Measurements from ENCODE around the gene GLRA1. TPM values are rescaled to one million over a fixed set of nuclear protein-coding genes. Genes with fewer than 3 reads are reported as not detected.

The GLRA1 gene
- total RNA-seq, 2 donors from 2014 or later, result not detected

- no peaks in the 10 kb centered on the region for H3K4me1 ChIP-seq (ENCODE audit: control insufficient read depth in 1 of 2, low read depth in 2 of 2)
- H3K27me3 ChIP-seq (replicated peaks; ENCODE audit: insufficient read depth), result no peaks in the 10 kb centered on the region
- no peak overlapping the region for H3K27ac ChIP-seq
- ATAC-seq (ENCODE audit: insufficient number of reproducible peaks, low FRiP score, low read depth) (no peak), DNase-seq (ENCODE audit: low spot score) (no peak)
- no peaks in the 10 kb centered on the region for H3K9me3 ChIP-seq
- TF ChIP-seq CTCF (IDR thresholded peaks at IDR 0.05), result no peak
- no peaks in the 10 kb centered on the region for H3K36me3 ChIP-seq
- no peak overlapping the region for H3K4me3 ChIP-seq
These were observed 27.6 kb upstream of the GLRA1 start for GRCh38 chr5:151952238-151952637.

DNA sequence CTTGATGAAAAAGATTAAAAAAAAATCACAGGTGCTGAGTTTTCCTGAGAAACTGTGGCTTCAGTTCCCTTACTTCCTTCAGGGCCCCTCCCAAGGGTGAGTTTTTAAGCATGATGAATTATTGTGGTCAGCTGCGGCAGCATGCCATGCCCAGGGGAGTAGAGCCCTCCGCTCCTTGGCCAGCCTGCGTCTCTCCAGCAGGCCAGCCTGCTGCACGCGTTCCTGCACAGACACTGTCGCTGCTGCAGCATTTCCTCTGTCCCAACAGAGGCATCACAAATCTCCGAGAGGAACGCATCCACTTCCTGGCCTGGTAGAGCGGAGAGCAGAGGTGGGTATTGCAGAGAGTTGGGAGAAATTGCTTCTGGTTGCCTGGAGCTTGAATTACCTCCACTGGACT, 26.1 kb upstream of the GLRA1 start:
- H3K27me3 ChIP-seq (replicated peaks; ENCODE audit: insufficient read depth), result no peaks in the 10 kb centered on the region
- H3K4me3 ChIP-seq, result no peak overlapping the region
- H3K27ac ChIP-seq, result no peak overlapping the region
- no peaks in the 10 kb centered on the region for H3K4me1 ChIP-seq (ENCODE audit: control insufficient read depth in 1 of 2, low read depth in 2 of 2)
- TF ChIP-seq CTCF (IDR thresholded peaks at IDR 0.05), result no peak
- DNase-seq (ENCODE audit: low spot score), result no peak
- ATAC-seq (ENCODE audit: insufficient number of reproducible peaks, low FRiP score, low read depth), result no peak
- no peaks in the 10 kb centered on the region for H3K9me3 ChIP-seq
- H3K36me3 ChIP-seq, result no peaks in the 10 kb centered on the region

- Histone ChIP-seq H3K27ac (no peak overlapping the region), H3K4me3 (no peak overlapping the region), H3K4me1 (ENCODE audit: control insufficient read depth in 1 of 2, low read depth in 2 of 2) (no peaks in the 10 kb centered on the region), H3K27me3 (replicated peaks; ENCODE audit: insufficient read depth) (no peaks in the 10 kb centered on the region), H3K36me3 (no peaks in the 10 kb centered on the region), H3K9me3 (no peaks in the 10 kb centered on the region)
- no peak for TF ChIP-seq CTCF (IDR thresholded peaks at IDR 0.05)
- DNase-seq (ENCODE audit: low spot score) (no peak), ATAC-seq (ENCODE audit: insufficient number of reproducible peaks, low FRiP score, low read depth) (no peak)
These were observed 25.2 kb upstream of the GLRA1 start for GRCh38 chr5:151949701-151950308.

DNA sequence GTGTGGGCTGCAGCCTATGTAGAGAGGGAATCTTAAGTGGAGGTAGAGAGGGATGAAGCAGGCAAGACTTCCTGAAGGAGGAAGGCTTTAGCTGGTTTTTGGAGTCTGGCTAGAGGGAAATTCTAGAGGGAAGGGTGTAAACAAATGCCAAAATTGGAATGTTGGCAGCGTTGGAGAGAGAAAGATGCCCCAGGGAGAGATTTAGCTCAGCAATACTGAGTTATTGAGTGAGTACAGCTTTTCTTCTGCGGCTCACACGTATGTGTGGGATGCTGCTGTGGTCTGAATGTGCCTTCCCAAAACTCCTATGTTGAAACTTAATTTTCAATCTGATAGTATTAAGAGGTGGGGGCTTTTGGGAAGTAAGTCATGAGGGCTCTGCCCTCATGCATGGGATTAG, 24.5 kb upstream of the GLRA1 start:
- H3K27me3 ChIP-seq (replicated peaks; ENCODE audit: insufficient read depth), result no peaks in the 10 kb centered on the region
- TF ChIP-seq CTCF (IDR thresholded peaks at IDR 0.05), result no peak
- no peaks in the 10 kb centered on the region for H3K9me3 ChIP-seq
- no peak overlapping the region for H3K27ac ChIP-seq
- no peak for ATAC-seq (ENCODE audit: insufficient number of reproducible peaks, low FRiP score, low read depth)
- DNase-seq (ENCODE audit: low spot score), result no peak
- H3K4me1 ChIP-seq (ENCODE audit: control insufficient read depth in 1 of 2, low read depth in 2 of 2), result no peaks in the 10 kb centered on the region
- H3K4me3 ChIP-seq, result no peak overlapping the region
- no peaks in the 10 kb centered on the region for H3K36me3 ChIP-seq

DNA sequence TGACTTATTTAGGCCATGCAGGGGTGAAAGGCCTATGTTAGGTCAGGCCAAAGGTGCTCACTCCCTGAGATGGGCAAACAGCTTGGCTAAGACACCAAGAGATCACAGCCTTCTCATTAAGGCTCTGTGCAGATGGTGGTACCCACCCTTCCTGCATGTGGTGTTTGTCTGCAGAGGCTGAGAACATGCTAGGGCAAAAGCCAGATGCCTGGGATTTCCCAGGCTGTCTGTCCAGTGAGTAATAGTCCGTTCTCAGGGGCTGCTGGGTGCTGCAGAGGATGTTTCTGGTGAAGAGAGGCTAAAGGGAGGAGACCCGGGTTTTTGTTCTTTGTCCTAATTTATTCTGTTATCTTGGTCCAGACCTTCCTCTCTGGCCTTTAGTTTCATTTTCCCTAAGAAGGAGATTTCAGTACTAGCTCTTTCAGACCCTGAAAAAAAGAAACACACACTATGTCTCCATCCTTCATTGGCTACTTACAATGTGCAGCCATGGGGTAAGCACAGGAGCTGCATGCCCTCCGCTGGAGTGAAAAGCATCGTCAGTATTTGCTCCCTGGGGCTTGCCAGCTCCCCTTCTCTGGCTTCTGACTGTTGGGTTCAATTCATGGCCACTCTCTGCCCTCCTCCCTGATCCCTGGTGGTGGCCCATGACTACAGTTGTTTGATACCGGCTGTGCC, 23.4 kb upstream of the GLRA1 start:
- no peak overlapping the region for H3K27ac ChIP-seq
- H3K36me3 ChIP-seq, result no peaks in the 10 kb centered on the region
- no peak for ATAC-seq (ENCODE audit: insufficient number of reproducible peaks, low FRiP score, low read depth)
- H3K4me3 ChIP-seq, result no peak overlapping the region
- DNase-seq (ENCODE audit: low spot score), result no peak
- no peaks in the 10 kb centered on the region for H3K9me3 ChIP-seq
- H3K27me3 ChIP-seq (replicated peaks; ENCODE audit: insufficient read depth), result no peaks in the 10 kb centered on the region
- no peak for TF ChIP-seq CTCF (IDR thresholded peaks at IDR 0.05)
- H3K4me1 ChIP-seq (ENCODE audit: control insufficient read depth in 1 of 2, low read depth in 2 of 2), result no peaks in the 10 kb centered on the region

All from thoracic aorta (tissue), 2 donors.